Calu3 (cell line): Measurements from ENCODE around the gene UFM1. TPM values are rescaled to one million over a fixed set of nuclear protein-coding genes. Genes with fewer than 3 reads are reported as not detected.

ENCODE experiments used
- BruUV-seq: library from RNA; stranded (reverse); fragments of 400-500 nt; replicated peaks from 2 replicates; lab custom pipeline; 2021; lab: Mats Ljungman, UMichigan
- CTCF ChIA-PET: fragments of 300-600 bp; sonication (Branson Sonifier 250); formaldehyde crosslinking; loops from one replicate; lab custom pipeline; 2022; ENCODE audit warnings: antibody characterized with exemption; lab: Charles Lee
- DNase-seq: peaks from one replicate; pipeline ENCODE4 v3.0.0; 2022
- H3K27ac Mint-ChIP-seq: one replicate; pipeline ENCODE4 v1.8.0; 2022; ENCODE audit warnings: mixed read lengths; ENCODE audit not compliant: unreplicated experiment
- H3K27me3 Mint-ChIP-seq: one replicate; pipeline ENCODE4 v1.8.0; 2022; ENCODE audit warnings: mixed read lengths; ENCODE audit not compliant: unreplicated experiment
- H3K36me3 Mint-ChIP-seq: one replicate; pipeline ENCODE4 v1.8.0; 2022; ENCODE audit warnings: mild to moderate bottlenecking, moderate library complexity, mixed read lengths; ENCODE audit not compliant: insufficient read depth, unreplicated experiment
- H3K4me1 Mint-ChIP-seq: one replicate; pipeline ENCODE4 v1.8.0; 2022; ENCODE audit warnings: mild to moderate bottlenecking, low read depth, mixed read lengths; ENCODE audit not compliant: unreplicated experiment
- H3K4me3 Mint-ChIP-seq: one replicate; pipeline ENCODE4 v1.8.0; 2022; ENCODE audit warnings: mild to moderate bottlenecking, low read depth, moderate library complexity, mixed read lengths; ENCODE audit not compliant: unreplicated experiment
- H3K9me3 Mint-ChIP-seq: one replicate; pipeline ENCODE4 v1.8.0; 2022; ENCODE audit warnings: low read depth, mixed read lengths; ENCODE audit not compliant: unreplicated experiment
- CTCF ChIP-seq: fragments of 200-600 bp; IDR thresholded peaks from one replicate; pipeline ENCODE4 v1.8.0; 2022; ENCODE audit warnings: antibody characterized with exemption; ENCODE audit not compliant: unreplicated experiment
- intact Hi-C: fragments of 100-400 bp; cut with micrococcal nuclease; formaldehyde crosslinking; loops from one replicate; pipeline ENCODE4 v1.10.0; 2022; ENCODE audit not compliant: unreplicated experiment
- total RNA-seq: library from RNA; stranded (reverse); gene quantifications from 2 replicates; pipeline ENCODE4 v1.2.3, GENCODE V29; 2022

Gene UFM1
- total RNA-seq, 1 experiment from 2014 or later, result 40.1 TPM

- Mint-ChIP-seq H3K27ac (no peak overlapping the region), H3K9me3 (no peaks in the 10 kb centered on the region), H3K4me3 (no peak overlapping the region), H3K4me1 (no peaks in the 10 kb centered on the region), H3K27me3 (no peaks in the 10 kb centered on the region), H3K36me3 (no peaks in the 10 kb centered on the region)
- BruUV-seq, result no TSS peak
- intact Hi-C loops, result no loop called here
- no peak for TF ChIP-seq CTCF
- CTCF ChIA-PET, result no interaction called here
- no peak for DNase-seq
These were observed 35.7 kb downstream of the UFM1 start for GRCh38 chr13:38385153-38385891.

- no TSS peak for BruUV-seq
- no peaks in the 10 kb centered on the region for H3K36me3 Mint-ChIP-seq
- no peak for TF ChIP-seq CTCF
- no peak for DNase-seq
- no peaks in the 10 kb centered on the region for H3K9me3 Mint-ChIP-seq
- CTCF ChIA-PET, result interaction anchor here (0.6 kb wide), 1 partner anchor 36 kb away, joined by 3 read pairs; no protein-coding TSS in a partner anchor
- H3K4me1 Mint-ChIP-seq, result no peaks in the 10 kb centered on the region
- intact Hi-C loops, result no loop called here
- no peak overlapping the region for H3K27ac Mint-ChIP-seq
- no peaks in the 10 kb centered on the region for H3K27me3 Mint-ChIP-seq
- no peak overlapping the region for H3K4me3 Mint-ChIP-seq
These were observed 36.8 kb downstream of the UFM1 start for GRCh38 chr13:38386421-38386820.

GRCh38 chr13:38391341-38391740, 41.7 kb downstream of the UFM1 start:
- intact Hi-C loops, result no loop called here
- Mint-ChIP-seq H3K27me3 (no peaks in the 10 kb centered on the region), H3K4me3 (no peak overlapping the region), H3K27ac (no peak overlapping the region), H3K4me1 (no peaks in the 10 kb centered on the region), H3K36me3 (no peaks in the 10 kb centered on the region), H3K9me3 (no peaks in the 10 kb centered on the region)
- DNase-seq, result no peak
- no TSS peak for BruUV-seq
- CTCF ChIA-PET, result no interaction called here
- no peak for TF ChIP-seq CTCF

- H3K27me3 Mint-ChIP-seq, result no peaks in the 10 kb centered on the region
- H3K4me1 Mint-ChIP-seq, result no peaks in the 10 kb centered on the region
- H3K9me3 Mint-ChIP-seq, result no peaks in the 10 kb centered on the region
- H3K36me3 Mint-ChIP-seq, result no peaks in the 10 kb centered on the region
- BruUV-seq, result no TSS peak
- CTCF ChIA-PET, result no interaction called here
- intact Hi-C loops, result no loop called here
- no peak for TF ChIP-seq CTCF
- H3K4me3 Mint-ChIP-seq, result no peak overlapping the region
- DNase-seq, result no peak
- H3K27ac Mint-ChIP-seq, result no peak overlapping the region
These were observed 45.3 kb downstream of the UFM1 start for GRCh38 chr13:38394777-38395496.
